GM19238 (cell line): ENCODE measurements around the gene NNAT.

ENCODE experiments used
- DNase-seq: peaks from one replicate; pipeline ENCODE4 v3.0.0; 2011; ENCODE audit warnings: low spot score; ENCODE audit not compliant: insufficient read length

The NNAT gene

GRCh38 chr20:37502654-37503053 lies 18.4 kb upstream of the NNAT start:
- no peak for DNase-seq

- no peak for DNase-seq
These were observed 17.7 kb upstream of the NNAT start for GRCh38 chr20:37503256-37503927.

GRCh38 chr20:37504404-37505096 lies 16.5 kb upstream of the NNAT start:
- DNase-seq = no peak

GRCh38 chr20:37505263-37506151 lies 15.5 kb upstream of the NNAT start:
- no peak for DNase-seq

- DNase-seq = no peak
These were observed 14.8 kb upstream of the NNAT start for GRCh38 chr20:37506152-37506725.

- DNase-seq = no peak
These were observed 10.8 kb upstream of the NNAT start for GRCh38 chr20:37510226-37510625.

GRCh38 chr20:37511610-37512275 lies 9.3 kb upstream of the NNAT start:
- no peak for DNase-seq

GRCh38 chr20:37513779-37514359 lies 7.2 kb upstream of the NNAT start:
- DNase-seq = no peak

GRCh38 chr20:37515876-37516275 lies 5.2 kb upstream of the NNAT start:
- DNase-seq = no peak

GRCh38 chr20:37516811-37517750 lies 4.0 kb upstream of the NNAT start:
- DNase-seq = no peak

GRCh38 chr20:37518059-37518458 lies 3.0 kb upstream of the NNAT start:
- DNase-seq = no peak

GRCh38 chr20:37518606-37519507 lies 2.2 kb upstream of the NNAT start:
- no peak for DNase-seq

GRCh38 chr20:37519508-37520418 lies 1.3 kb upstream of the NNAT start:
- no peak for DNase-seq

GRCh38 chr20:37520419-37520955 lies 563 bp upstream of the NNAT start:
- no peak for DNase-seq

- no peak for DNase-seq
These were observed 1.4 kb downstream of the NNAT start for GRCh38 chr20:37522260-37523011.

GRCh38 chr20:37523012-37523391 lies 2.0 kb downstream of the NNAT start:
- no peak for DNase-seq
